ENCODE measurements around the gene MRPL42. TPM values are rescaled to one million over a fixed set of nuclear protein-coding genes. Genes with fewer than 3 reads are reported as not detected.

Gene MRPL42
- total RNA-seq, 1 donor from 2014 or later, result 82.7 TPM

DNA sequence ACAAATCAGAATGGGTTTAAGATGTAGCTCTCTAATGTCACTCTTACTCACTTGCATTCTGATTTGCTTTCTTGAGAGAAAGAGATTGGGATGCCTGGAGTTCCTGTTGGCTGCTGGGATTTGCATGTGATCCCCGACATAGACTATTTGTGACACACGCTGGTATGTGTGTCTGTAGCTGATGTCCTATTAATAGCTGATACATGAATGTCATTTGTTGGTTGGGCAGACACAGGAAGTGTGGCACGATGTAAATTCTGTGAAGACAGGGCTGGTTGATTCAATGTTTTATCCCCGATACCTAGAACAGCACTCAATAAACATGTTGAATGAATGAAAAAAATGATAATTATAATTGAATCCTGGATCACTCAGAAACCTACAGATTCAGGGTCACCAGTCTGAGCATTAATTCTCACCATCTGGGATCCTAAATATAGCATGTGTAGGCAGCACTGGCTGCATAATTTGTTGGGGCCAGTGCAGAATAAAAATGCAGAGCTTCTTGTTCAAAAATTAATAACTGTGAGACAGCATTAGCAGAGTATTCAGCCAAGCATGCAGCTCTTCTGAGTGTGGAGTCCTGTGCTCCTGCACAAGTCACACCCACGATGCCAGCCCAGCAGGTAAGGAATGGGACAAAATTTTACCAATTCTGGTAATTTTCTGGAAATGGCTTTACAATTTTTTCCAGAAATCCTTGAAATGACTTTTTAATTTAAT lies 69.6 kb downstream of the MRPL42 start:
- H3K9me3 Mint-ChIP-seq (ENCODE audit: unreplicated experiment), result no peaks in the 10 kb centered on the region
- H3K27ac Mint-ChIP-seq (ENCODE audit: unreplicated experiment), result no peak overlapping the region
- peaks cover 3% of the 10 kb centered on the region for H3K27me3 Mint-ChIP-seq (ENCODE audit: unreplicated experiment)
- H3K4me3 Mint-ChIP-seq (ENCODE audit: unreplicated experiment), result no peak overlapping the region
- H3K36me3 Mint-ChIP-seq (ENCODE audit: unreplicated experiment), result no peaks in the 10 kb centered on the region
- DNase-seq, result no peak
- TF ChIP-seq CTCF (IDR thresholded peaks at IDR 0.05; ENCODE audit: partially characterized antibody, unreplicated experiment), result no peak
- peaks cover 15% of the 10 kb centered on the region for H3K4me1 Mint-ChIP-seq (ENCODE audit: low read depth, unreplicated experiment)

DNA sequence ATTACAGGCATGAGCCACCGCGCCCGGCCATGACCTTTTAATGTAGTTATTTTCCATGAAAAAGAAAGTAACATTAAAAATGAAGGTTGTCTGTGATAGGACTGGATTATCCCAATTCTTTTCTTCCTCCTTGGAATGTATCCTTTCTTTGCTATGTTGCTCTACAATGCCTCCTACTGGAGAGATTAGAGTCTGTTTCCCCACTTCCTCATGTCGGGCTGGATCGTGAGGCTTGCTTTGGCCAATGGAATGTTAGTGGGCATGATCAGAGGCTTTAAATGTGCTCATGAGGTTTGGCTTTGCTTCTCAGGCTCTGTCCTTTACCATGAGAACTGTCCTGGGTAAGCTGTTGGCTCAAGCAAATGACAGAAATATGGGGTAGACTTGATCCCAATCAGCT lies 70.5 kb downstream of the MRPL42 start:
- Mint-ChIP-seq H3K27me3 (ENCODE audit: unreplicated experiment) (peaks cover 2% of the 10 kb centered on the region), H3K4me1 (ENCODE audit: low read depth, unreplicated experiment) (peaks cover 15% of the 10 kb centered on the region), H3K9me3 (ENCODE audit: unreplicated experiment) (no peaks in the 10 kb centered on the region), H3K4me3 (ENCODE audit: unreplicated experiment) (no peak overlapping the region), H3K27ac (ENCODE audit: unreplicated experiment) (no peak overlapping the region), H3K36me3 (ENCODE audit: unreplicated experiment) (no peaks in the 10 kb centered on the region)
- DNase-seq, result no peak
- peak; percentile 11 for TF ChIP-seq CTCF (IDR thresholded peaks at IDR 0.05; ENCODE audit: partially characterized antibody, unreplicated experiment)

GRCh38 chr12:93539821-93540220 lies 72.5 kb downstream of the MRPL42 start:
- H3K4me1 Mint-ChIP-seq (ENCODE audit: low read depth, unreplicated experiment), result peaks cover 17% of the 10 kb centered on the region
- TF ChIP-seq CTCF (IDR thresholded peaks at IDR 0.05; ENCODE audit: partially characterized antibody, unreplicated experiment), result no peak
- H3K27me3 Mint-ChIP-seq (ENCODE audit: unreplicated experiment), result peaks cover 4% of the 10 kb centered on the region

GRCh38 chr12:93540466-93540865 lies 73.2 kb downstream of the MRPL42 start:
- peaks cover 4% of the 10 kb centered on the region for H3K27me3 Mint-ChIP-seq (ENCODE audit: unreplicated experiment)
- peaks cover 17% of the 10 kb centered on the region for H3K4me1 Mint-ChIP-seq (ENCODE audit: low read depth, unreplicated experiment)
- no peak for DNase-seq
- H3K36me3 Mint-ChIP-seq (ENCODE audit: unreplicated experiment), result no peaks in the 10 kb centered on the region
- H3K4me3 Mint-ChIP-seq (ENCODE audit: unreplicated experiment), result no peak overlapping the region
- no peaks in the 10 kb centered on the region for H3K9me3 Mint-ChIP-seq (ENCODE audit: unreplicated experiment)
- no peak for TF ChIP-seq CTCF (IDR thresholded peaks at IDR 0.05; ENCODE audit: partially characterized antibody, unreplicated experiment)
- no peak overlapping the region for H3K27ac Mint-ChIP-seq (ENCODE audit: unreplicated experiment)

More at GRCh38 chr12:93539821-93540220, 72.5 kb downstream of the MRPL42 start:
- DNase-seq, result no peak
- Mint-ChIP-seq H3K36me3 (ENCODE audit: unreplicated experiment) (no peaks in the 10 kb centered on the region), H3K9me3 (ENCODE audit: unreplicated experiment) (no peaks in the 10 kb centered on the region), H3K27ac (ENCODE audit: unreplicated experiment) (no peak overlapping the region), H3K4me3 (ENCODE audit: unreplicated experiment) (no peak overlapping the region)

DNA sequence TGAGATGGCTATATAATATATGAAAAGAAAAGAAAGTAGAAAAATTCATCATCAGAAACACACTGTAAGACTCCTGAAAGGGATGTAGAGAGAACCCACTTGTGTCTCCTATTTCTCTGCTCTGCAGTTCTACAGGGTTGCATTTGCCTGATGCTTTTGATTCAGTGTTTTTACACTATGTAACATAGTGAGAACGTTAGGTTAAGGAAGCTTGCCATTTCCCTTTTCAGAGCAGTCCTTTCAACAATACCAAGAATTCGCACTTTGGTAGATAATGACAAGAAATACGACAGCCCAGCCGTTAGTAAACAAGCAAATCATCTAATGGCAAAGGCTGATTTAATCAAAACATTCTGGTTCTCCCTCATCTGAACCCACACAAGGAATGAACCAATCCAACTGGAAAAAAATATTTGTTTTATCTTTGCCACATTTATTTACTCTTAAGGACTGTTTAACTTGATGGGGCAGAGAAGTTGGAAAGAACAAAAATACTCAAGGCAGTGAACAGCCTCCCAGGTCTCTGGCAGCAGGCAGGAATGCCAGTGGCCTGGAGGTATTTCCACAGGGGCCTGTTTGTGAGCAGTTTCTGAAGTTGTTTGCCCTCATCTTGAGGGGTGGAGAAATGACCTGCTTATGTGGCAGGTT lies 74.4 kb downstream of the MRPL42 start:
- no peak for DNase-seq
- Mint-ChIP-seq H3K4me1 (ENCODE audit: low read depth, unreplicated experiment) (peaks cover 17% of the 10 kb centered on the region), H3K27me3 (ENCODE audit: unreplicated experiment) (peaks cover 4% of the 10 kb centered on the region), H3K27ac (ENCODE audit: unreplicated experiment) (no peak overlapping the region), H3K36me3 (ENCODE audit: unreplicated experiment) (no peaks in the 10 kb centered on the region), H3K9me3 (ENCODE audit: unreplicated experiment) (no peaks in the 10 kb centered on the region), H3K4me3 (ENCODE audit: unreplicated experiment) (no peak overlapping the region)
- no peak for TF ChIP-seq CTCF (IDR thresholded peaks at IDR 0.05; ENCODE audit: partially characterized antibody, unreplicated experiment)

All from glutamatergic neuron (in vitro differentiated cells).